Smooth muscle cell of the brain vasculature (primary cell): ENCODE data around the gene TUBAL3.
"Not testable (repeated sequence)": the region's sequence is repeated elsewhere in the genome, so short reads cannot be mapped to it uniquely, and the experiment has no call there.

Source experiments
- DNase-seq: peaks from one replicate; pipeline ENCODE4 v3.0.0-alpha.2; 2012; ENCODE audit warnings: low read depth, low spot score

The TUBAL3 gene

DNA sequence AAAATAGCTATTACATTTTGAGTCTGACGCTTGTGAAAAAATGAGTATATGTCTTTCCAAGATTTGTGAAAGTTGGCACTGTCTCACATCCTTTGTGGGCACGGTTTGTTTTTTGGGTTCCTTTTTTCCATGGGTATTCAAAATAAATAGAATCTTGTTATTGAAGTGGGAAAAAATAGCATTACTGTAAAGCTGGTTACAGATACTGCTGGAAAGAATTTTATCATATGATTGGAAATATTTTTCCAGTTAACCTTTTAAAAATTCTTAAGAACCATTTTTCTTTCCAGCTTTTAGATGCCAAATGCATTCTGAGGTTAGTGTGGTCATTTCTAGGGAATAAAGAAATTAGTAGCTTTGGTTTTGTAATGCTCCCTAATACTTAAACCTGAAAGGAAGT lies 19.1 kb upstream of the TUBAL3 start:
- DNase-seq = no peak

GRCh38 chr10:5419466-5420094 lies 15.0 kb upstream of the TUBAL3 start:
- DNase-seq = no peak

DNA sequence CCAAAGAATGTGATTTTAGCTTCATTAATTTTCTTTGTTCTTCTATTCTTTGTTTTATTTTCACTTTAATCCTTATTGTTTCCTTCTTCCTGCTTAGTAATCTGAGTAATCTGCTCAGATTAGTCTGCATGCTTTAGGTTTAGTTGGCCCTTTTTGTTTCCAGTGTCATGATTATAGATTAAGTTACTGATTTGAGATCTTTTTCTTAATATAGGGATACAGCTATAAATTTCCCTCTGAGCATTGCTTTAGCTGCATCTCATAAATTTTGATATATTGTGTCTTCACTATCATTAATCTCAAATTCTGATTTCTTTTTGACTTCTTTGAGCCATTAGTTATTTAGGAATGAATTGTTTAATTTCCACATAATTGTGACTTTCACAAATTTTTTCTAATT lies 14.0 kb upstream of the TUBAL3 start:
- DNase-seq = no peak

- no peak for DNase-seq
These were observed 12.4 kb upstream of the TUBAL3 start for GRCh38 chr10:5416981-5417380.

DNA sequence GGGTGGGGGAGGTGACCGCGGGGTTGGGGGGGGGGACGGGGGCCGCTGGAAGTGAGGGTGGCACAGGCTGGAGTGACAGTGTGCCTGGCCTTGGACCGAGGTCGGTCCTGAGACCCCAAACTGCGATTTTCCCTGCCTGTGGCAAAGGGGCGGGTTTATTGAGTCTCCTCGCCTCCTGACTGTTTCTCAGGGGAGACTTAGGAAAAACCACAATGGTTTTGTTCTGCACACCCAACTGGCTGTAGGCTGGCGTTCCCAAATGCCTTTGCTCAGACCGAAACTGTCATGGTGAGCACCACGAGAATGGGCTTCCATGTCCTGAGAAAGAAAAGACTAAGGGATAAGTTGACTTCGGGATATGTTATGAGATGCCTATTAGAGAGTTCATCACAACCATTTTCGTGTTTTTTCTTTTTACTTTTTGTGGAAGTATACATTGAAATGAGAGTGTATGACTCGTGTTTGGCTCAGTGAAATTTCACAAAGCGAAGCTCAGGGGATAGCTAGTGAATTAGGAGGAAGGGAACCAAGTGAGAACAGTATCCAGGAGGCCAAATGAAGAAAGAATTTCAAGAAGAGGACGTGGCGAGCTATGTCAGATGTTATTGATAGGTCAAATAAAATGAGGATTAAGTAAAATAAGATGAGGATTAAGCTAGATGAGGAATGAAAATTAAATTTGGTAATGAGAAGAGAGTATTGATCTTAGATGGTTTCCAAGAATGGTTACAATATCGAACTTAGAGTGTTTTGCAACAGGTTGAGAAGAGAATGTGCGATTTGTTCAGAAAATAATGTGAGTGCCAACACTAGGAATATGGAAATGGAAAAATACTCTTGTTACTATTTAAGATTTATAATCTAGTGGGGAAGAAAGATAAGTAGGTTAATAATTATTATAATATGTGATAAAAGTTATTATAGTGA lies 8.6 kb upstream of the TUBAL3 start:
- no peak for DNase-seq

DNA sequence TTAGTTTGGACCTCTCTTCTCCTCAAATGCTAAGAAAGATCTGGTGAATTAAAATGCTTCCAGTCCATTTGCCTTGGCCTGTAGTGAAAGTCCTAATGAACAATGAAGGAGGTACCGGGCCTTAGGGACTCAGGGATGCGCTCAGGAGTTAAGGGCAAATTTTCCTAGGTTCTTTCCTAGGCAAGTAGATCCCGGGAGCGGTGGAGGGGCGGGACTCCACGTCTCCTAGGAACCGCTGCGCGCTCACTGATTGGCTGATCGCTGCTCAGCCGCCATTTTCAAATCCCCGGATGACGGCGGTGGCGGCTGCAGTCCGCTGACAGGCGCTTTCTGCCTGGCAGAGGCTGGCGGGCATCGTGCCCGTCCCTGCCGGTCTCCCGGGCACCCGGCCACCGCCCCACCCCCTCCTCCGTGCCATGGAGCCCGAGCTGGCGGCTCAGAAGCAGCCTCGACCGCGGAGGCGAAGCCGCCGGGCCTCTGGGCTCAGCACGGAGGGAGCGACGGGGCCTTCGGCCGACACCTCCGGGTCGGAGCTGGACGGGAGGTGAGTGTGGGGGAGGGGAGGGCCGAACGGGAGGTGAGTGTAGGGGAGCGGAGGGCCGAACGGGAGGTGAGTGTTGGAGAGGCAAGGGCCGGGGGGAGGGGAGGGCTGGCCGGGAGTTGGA lies 7.8 kb upstream of the TUBAL3 start, which contains the start of gene NET1:
TSS of gene NET1 (plus strand) at position 281 of the 665 bp plus-strand sequence. CDS start at position 417, 136 bp downstream.
- peak; percentile 65 for DNase-seq

- no peak for DNase-seq
These were observed 7.3 kb upstream of the TUBAL3 start for GRCh38 chr10:5411941-5412276.

DNA sequence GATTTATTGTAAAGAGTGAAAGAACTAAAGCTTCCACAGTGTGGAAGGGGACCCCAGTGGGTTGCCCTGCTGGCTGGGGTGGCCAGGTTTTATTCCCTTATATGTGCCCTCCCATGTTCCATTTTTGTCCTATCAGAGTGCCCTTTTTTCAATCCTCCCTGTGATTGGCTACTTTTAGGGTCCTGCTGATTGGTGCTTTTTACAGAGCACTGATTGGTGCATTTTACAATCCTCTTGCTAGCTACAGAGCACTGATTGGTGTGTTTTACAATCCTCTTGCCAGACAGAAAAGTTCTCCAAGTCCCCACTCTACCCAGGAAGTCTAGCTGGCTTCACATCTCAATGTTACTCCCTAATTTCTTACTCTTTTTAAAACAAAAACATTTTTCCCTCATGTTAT lies 6.2 kb upstream of the TUBAL3 start:
- not testable (repeated sequence) for DNase-seq

- no peak for DNase-seq
These were observed 2.3 kb upstream of the TUBAL3 start for GRCh38 chr10:5406918-5407317.

DNA sequence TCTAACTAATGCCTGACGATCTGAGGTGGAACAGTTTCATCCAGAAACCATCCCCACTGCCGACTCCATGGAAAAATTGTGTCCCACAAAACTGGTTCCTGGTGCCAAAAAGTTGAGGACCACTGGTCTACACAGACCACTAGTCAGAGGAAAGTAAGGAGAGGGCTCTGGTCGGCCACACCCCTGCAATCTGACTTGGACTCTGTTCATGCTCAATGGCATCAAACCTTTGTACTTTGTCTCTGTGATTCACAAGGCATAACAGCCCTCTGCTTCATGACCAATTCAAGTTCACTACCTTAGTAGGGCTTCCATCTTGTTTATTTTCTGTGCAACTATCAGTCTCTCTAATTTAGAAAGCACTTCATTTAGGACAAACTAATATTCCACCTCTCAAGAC lies 1.8 kb downstream of the TUBAL3 start:
- no peak for DNase-seq

DNA sequence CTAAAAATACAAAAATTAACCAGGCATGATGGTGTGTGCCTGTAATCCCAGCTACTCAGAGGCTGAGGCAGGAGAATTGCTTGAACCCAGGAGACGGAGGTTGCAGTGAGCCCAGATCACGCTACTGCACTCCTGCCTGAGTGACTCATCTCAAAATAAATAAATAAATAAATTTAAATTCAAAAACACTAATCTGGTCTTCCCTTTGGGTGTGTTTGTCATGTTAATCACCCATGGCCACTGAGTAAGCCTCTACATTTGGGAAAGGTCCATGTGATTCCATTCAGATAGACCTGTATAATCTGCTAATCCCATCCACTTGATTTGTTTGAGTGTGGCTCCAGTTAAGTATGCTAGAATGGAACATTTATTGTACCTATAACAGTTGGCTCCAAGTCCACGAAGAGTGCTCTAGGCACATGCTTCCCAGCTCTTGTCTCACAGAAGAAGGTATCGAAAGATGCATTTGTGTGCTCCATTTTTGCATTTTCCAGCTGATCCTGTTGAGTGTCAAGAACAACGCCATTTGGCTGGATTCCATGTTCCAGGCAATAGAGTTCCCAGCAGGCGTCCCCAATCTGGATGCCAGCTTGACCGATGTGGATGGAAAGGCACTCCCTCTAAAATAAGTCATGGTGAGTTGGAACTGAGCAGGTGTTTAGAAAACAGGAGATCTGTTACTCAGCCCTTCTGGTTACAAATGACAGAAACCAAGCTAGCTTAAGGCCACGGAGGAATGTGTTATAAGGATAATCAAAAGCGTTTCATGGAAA lies 4.0 kb downstream of the TUBAL3 start:
- DNase-seq = no peak

GRCh38 chr10:5399332-5399731 lies 5.3 kb downstream of the TUBAL3 start:
- no peak for DNase-seq

GRCh38 chr10:5396556-5397300 lies 7.9 kb downstream of the TUBAL3 start:
- no peak for DNase-seq

DNA sequence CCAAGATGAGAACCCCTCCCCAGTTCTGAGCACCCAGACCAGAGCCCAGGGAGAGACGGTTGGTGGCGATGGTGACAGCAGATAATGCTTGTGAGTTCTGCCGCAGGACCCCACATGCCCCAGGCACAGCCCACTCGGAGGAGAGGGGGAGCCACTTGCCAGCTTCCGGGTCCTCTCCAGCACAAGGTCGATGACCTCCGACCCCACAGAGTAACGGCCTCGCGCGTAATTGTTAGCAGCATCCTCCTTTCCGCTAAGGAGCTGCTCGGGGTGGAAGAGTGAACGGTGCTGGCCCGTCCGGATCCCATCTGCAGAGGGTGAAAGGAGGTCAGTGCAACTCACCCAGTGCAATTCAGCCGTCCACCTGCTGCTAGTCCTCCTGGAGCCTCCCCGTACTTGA lies 9.5 kb downstream of the TUBAL3 start:
- DNase-seq = no peak

GRCh38 chr10:5393529-5393928 lies 11.1 kb downstream of the TUBAL3 start:
- DNase-seq = no peak

DNA sequence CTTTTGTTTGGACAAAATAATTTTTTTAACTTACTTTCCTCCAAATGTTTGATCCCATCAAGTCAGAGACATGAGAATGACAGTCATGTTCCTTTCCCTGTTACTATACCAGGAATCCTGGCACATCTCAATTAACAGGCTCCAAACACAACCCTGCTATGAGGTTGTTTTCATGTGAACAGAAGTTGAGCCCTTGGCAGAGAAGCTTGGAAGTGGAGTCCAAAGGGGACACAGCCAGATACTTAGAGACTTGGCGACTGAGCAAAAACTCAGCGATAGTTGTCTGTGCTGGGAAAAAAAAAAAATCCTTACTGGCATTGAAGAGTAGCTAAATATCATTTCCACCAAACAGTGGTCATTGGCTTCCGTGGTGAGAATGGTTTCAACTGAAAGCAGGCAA lies 12.8 kb downstream of the TUBAL3 start:
- no peak for DNase-seq

- DNase-seq = no peak
These were observed 13.9 kb downstream of the TUBAL3 start for GRCh38 chr10:5390607-5391205.

- no peak for DNase-seq
These were observed 17.5 kb downstream of the TUBAL3 start for GRCh38 chr10:5387169-5387568.

GRCh38 chr10:5385224-5385623 lies 19.4 kb downstream of the TUBAL3 start:
- DNase-seq = no peak

- DNase-seq = no peak
These were observed 23.4 kb downstream of the TUBAL3 start for GRCh38 chr10:5381187-5381586.

GRCh38 chr10:5380395-5380794 lies 24.2 kb downstream of the TUBAL3 start:
- not testable (repeated sequence) for DNase-seq
